NCI-H2081 (cell line): ENCODE measurements around the gene LIPC.

Experiments
- DNase-seq, 2 experiments: peaks; one replicate each; lab custom pipeline; 2025; lab: John Stamatoyannopoulos, UW

Gene LIPC

DNA sequence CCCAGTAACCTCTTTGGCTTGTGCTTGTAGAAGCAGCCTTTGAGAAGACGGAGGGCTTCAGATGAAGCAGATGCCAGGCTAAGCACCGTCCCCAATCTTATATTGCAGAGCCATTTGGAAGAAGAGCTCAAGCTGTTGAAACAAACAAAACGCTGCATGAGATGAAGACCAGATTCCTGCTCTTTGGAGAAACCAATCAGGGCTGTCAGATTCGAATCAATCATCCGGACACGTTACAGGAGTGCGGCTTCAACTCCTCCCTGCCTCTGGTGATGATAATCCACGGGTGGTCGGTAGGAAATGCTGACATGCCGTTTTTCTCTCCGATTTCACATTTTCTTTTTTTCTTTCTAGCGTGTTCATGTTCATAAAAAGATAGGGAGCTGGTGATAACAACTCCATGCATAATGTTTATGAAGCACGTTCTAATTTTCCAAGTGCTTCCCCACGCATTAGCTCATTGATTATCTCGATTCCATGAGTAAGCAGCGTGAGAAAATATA, 106.5 kb downstream of the LIPC start:
- no peak for DNase-seq

DNA sequence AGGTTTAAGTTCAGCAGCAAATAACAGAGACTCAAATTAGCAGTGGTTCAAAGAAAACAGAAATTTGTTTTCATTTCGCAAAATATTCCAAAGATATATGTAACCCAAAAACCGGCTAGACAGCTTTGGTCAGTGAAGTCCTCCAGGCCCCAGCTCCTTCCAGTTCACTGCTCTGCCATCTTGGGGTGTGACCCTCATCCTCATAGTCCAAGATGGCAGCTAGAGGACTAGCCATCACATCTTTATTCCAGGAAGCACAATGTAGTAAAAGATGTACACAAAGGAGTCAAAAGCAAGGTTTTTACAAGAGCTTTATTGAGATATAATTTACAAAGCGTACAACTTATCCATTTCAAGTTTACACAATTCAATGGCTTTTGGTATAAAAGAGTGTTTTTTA, 107.1 kb downstream of the LIPC start:
- no peak for DNase-seq

DNA sequence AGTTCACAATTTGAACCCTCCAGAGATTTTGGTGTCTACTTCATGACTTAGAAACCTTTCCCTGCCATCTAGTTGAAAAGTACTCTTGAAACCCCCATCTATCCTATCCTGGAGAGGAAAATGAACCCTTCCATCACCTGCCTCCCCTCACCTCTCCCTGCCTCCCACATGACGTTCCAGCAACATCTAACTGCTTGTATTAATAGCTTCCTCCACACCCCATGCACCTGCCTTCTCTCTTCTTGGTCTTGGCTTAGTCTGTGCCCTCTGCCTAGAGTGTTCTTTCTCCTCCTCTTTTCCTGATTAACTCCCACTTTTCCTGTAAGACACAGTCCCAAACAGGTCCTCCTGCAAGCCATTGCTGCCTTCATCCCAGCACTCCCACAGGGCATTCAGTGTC, 107.8 kb downstream of the LIPC start:
- DNase-seq = no peak

DNA sequence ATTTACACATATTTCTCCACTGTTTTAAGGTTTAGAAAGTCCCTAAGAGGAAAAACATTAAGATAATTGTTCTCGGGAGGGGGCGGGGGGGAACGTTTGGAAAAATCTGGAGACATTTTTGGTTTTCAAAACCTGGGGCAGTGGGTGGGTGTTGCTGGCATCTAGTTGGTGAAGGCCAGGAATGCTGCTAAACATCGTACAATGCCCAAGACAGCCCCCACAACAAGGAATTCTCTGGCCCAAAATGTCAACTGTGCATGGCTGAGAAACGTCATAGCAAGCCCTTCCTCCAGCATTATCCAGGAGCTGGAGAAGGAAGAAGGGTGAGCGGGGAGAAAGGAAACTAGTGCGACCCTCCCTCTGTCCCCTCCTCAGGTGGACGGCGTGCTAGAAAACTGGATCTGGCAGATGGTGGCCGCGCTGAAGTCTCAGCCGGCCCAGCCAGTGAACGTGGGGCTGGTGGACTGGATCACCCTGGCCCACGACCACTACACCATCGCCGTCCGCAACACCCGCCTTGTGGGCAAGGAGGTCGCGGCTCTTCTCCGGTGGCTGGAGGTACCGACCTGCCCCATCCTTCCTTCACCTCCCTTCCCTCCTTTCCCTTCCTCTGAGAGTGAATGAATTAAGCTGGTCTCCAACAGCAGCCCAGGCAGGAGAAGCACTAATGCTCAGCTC, 109.8 kb downstream of the LIPC start:
- no peak for DNase-seq

DNA sequence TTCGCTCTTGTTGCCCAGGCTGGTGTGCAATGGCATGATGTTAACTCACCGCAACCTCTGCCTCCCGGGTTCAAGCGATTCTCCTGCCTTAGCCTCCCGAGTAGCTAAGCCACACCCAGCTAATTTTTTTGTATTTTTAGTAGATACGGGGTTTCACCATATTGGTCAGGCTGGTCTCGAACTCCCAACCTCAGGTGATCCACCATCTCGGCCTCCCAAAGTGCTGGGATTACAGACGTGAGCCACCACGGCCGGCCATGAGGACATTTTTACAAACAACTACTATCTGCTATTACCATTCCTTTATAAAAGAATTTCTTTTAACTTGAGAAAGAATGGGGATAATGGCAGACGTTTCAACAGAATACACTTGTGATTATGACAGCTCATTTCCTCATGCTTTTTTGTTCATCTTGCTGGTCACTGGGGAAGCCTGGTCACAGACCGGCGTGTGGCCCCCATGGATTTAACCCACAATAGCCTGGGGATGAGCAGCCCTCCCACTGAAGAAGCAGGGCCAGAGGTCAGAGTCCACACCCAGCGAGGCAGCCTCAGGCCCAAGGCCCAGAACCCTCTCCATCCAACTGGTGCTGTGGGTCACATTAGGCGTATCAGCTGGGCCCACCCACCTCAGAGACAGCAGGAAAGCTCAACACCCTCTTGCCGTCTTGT, 112.0 kb downstream of the LIPC start:
- DNase-seq = no peak

DNA sequence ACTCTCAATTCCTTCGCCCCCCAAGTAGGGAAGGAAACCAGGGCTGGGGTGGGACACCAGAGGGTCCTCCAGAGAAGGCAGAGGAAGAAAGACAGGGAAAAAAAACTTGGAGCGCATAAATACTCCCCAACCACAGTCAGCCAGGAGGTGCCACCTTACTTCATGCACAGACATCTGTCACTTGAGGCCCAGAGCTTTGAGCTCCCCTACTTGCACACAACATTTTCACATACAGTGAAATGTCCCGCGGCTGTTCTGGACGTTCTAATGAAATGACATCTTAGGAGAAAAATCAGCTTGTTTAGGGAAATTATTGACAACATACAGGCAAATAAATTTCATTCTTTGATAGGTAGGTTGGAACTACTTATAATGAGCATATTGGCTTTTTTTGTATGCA, 113.0 kb downstream of the LIPC start:
- no peak for DNase-seq

DNA sequence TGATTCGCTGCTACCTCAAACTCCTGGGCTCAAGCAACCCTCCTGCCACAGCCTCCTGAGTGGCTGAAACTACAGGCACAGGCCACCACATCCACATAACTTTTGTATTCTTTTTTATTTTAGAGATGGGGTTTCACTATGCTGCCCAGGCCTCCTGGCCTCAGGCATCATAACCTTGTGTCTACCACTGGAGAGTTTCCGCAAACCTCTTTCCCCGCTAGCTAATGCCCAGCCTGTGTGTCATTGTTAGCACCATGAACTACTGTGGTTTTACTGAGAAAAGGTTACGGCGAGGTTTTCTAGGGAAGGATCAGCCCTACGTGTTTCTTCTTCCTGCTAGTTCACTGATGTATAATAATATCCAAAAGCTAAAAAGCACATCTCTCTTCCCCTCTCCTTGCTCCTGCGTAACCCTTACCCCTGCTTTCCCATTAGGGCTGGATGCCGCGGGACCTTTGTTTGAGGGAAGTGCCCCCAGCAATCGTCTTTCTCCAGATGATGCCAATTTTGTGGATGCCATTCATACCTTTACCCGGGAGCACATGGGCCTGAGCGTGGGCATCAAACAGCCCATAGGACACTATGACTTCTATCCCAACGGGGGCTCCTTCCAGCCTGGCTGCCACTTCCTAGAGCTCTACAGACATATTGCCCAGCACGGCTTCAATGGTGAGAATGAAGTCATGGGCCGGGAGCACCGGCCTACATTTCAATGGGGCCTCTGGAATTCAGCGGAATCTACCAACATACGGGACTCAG, 113.7 kb downstream of the LIPC start:
- no peak for DNase-seq

DNA sequence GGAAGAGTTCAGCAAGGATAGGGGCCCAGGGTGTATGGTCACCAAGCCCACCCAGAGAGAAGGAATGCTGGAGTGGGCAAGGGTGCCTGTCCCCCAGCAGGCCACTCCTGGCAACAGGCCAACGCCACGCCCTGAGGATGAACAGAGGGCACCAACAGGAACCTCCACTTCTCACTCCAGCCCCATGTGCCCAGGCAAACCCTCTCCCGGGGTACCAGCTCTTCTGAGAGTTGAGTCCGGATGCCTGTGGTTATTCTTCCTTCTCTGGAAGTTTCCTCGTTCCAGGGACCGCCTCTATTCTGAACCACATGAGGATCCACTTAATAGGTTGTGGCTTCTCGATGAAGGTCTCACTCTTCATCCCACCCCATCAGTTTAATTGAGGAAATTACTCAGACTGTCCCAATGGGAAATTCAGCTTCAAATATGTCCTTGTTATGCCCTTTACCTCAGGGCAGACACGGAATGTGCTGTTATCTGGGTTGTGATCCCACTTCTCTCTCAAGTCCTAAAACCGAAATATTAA, 114.3 kb downstream of the LIPC start:
- no peak for DNase-seq

DNA sequence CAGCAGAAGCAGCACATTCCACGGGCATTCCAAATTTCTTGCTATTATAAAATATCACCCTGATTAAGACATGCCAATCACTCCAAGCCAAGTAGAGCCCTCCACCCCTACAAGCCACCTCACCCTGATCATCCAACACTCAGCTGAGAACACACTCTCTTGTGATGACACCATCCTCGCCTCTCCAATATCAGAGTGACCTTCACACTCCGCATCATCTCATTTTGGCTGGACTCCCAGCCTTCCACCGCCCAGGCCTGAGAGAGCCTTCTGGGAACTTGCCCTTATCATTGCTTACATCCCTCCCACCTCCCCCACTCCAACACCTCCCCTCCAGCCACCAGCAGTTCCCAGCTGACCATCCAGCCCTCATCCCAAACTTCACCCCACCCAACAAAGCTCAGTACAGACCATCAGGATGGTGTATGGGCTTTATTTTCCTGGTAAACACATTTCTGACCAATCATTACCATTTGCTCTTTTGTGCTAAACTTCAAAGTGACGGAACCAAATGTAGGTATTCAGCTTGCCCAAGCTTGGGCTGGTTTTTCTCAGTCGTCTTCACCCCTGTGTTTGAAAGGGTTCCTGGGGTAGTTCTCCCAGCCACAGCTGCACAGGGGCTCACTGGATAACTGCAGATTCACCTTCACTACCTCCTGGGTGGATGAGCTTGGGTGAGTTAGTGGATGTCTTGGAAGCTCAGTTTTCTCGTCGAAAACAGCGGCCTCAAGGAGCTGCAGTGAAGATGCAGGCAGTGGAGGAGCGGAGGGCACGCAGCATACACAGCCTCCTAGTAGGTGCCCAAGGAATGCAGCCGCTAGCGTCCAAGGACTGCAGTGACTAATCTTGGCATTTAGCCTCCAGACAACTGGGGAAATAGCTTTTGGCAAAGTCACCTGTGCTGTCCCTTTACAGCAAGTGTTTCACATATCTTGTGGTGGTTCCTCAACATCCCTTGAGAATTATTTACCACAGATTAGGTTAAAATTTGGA, 115.1 kb downstream of the LIPC start:
- no peak for DNase-seq

DNA sequence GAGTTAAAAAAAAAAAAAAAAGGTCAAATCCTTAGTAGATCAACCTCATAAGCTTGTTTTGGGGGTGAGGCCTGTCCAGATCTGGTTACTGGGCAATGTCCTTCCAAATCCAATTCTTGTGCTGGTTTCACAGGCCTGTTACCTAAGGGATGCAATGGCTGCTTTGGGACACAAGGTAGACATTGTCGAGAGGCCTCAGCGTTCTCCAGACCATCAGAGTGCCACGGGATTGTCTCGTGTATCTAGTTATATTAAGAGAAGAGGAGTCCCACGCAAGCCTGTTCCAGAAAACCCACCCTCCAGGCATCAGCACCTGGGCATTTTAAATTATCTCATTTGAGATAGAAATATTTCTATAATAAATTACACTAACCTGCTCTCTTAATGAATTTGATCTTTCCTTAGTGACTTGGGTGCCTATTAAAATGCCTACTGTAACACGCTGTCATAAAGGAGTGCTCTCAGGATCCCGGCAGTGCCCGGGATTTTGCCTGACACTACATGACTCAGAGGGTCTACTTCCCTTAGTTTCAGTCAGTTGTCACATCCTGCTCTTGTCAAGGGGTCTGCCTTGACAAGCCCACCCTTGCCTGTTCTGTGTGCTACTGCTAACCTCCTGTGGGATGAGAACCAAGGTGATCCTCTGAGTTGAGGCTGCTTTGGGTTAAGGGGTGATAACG, 116.0 kb downstream of the LIPC start:
- no peak for DNase-seq

DNA sequence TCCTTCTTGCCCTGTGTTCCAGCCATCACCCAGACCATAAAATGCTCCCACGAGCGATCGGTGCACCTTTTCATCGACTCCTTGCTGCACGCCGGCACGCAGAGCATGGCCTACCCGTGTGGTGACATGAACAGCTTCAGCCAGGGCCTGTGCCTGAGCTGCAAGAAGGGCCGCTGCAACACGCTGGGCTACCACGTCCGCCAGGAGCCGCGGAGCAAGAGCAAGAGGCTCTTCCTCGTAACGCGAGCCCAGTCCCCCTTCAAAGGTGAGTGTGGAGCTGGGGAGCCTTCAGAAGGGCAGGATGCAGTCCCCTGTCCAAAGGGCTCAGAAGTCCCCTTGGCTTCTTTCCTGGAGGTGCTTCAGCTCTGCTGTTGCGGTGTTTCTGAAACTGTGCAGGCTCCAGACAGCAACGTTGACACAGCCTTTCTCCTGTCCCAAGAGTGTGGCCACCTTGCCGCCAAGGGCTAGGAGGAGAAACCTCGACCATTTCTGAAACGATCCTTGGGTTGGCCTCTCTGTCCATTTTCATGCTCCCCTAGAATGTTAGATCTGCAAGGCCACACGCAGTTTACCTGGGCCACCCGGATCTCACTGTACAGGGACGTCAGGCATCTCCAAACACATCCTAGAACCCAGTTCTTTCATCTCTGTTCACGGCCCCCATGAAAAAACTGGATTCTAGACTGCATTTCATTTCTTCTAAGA, 116.7 kb downstream of the LIPC start:
- DNase-seq = no peak

DNA sequence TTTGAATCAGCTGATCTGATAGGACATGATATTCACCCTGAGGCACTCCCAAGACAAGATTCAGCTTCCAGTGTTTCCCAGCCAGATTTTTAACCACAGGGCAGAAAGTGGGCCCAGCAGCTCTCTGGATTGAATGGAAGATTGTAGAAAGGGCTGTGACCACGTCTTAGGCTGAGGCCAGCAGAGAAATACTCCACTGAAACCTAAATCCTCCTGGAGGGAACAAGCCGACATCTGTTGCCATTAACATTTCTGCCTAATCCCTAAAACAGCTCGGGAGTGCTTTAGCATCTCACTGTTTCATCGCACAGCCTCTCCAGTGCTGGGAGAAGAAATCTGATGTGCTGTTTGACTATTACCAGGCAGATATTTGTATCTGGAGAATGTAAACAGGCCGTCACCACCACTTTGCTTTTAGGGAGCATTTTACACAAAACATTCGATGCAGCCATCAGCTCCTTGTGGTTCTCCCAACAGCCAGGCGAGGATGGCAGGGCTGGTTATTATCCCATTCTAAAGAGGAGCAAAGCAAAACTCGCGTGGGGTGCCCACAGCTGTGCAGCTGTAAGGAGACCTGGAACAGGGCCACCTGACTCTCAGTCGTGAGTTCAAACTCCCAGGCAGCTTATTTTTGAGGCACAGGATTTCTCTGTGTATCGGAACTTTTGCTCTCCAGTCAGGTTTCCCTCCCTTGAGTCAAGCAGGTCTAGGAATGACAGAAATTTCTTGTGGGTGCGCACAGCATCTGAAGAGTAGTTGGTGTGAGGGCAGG, 117.4 kb downstream of the LIPC start:
- DNase-seq = no peak

DNA sequence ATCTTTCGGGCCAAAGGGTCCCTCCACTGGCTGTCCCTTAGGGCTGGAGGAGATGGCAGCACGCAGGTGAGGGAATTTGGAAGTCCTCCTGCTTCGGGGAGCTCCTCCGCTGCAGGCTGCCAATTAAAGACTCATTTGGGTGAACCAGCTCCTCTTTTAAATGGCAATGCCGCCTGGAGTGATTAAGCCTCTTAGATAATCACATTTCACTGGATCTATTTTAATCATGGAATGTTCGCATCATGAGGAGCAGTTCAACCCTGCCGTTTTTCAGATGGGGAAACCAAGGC, 117.9 kb downstream of the LIPC start:
- DNase-seq = no peak

DNA sequence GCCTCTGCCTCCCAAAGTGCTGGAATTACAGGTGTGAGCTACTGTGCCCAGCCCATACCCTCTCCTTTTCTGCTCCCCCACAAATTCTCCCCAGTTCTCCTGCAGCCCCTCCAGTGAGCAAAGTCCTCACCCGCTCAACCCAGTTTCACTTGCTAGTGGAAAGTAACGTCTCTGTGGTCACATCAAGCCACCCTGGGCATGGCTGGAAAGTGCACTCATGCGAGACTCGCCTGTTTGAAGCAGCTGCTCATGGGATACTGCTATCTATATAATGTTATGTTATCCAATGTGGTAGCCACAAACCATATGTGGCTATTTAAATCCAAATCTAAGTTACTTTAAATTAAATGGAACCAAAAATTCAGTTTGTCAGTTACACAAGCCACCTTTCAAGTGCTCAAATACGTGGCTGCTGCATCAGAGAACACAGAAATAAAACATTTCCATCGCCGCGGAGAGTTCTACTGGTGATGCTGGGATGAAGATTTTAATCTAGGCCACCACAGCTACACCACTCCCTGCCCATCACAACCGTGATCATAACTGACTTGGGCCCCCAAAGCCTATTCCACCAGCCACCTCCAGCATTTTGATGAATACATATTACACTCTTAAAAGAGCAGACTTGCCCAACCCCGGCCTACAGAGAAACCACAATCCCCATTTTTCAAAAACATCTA, 119.4 kb downstream of the LIPC start:
- DNase-seq = no peak

DNA sequence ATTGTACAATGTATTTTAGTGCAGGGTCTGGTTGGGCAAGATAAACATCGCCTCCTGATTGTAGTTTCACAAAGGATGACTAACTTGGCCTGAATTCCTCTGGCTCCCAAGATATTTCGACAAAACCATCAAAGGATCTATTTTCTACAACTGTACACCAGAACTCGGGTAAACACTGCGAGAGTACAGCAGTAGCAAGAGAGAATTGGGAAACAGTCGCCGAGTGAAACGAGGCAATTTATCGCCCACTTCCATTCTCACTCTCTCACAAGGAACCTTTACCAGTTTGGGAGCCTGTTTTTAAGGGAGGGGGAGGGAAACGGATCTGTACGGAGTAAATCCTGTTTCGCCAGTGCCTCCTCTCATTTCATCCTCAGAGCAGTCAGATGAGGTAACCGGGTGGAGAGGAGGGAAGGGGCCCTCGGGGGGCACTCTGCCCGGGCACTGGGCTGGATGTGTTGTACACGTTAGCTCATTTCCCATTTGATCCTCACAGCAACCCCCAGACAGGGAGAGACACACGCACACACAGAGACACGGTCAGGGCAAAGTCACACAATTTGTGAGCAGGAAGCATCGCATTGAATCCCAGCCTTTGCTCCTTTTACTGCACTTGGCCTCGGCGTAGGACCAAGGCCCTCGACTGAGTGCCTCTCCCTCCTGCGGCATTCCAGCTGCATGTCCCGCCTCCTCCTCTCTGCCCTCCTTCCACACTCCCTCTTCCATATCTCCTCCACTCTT, 120.1 kb downstream of the LIPC start:
- DNase-seq = no peak

DNA sequence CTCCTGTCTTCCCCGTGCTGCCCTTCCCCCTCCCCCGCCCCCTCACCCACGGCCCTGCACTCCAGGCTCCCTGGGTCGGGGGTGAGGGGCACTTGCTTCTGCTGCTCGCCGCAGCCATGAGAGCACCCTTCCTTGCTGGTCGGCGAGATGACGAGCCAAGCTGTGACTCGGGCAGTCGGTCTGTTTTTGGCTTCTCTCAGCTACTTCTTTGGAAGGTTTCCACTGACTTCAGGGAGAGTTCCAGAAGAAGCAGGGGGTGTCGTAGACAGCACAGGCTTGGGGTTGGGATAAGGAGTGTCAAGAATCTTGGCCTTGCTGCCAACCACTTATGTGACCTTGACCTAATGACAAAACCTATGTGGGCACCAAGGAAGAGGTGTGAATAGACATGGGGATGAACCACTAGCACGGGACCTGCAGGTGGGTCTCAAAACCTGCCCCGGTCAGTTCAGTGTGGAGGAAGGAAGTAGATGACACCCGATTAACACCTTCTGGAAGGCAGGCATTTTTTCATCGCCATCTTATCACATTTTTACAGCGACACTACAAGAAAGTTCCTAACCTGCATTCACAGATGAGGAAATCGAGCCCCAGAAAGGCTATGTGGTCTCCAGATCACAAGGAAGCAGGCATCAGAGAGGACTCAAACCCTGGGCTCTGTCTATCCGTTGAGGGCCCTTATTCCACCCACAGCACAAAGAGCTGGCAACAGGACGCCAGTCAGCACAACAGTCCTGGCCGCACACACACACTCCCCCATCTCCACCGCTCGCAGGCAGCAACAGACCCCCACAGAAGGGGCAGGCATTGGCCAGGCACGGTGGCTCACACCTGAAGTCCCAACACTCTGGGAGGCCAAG, 120.9 kb downstream of the LIPC start:
- DNase-seq = no peak

DNA sequence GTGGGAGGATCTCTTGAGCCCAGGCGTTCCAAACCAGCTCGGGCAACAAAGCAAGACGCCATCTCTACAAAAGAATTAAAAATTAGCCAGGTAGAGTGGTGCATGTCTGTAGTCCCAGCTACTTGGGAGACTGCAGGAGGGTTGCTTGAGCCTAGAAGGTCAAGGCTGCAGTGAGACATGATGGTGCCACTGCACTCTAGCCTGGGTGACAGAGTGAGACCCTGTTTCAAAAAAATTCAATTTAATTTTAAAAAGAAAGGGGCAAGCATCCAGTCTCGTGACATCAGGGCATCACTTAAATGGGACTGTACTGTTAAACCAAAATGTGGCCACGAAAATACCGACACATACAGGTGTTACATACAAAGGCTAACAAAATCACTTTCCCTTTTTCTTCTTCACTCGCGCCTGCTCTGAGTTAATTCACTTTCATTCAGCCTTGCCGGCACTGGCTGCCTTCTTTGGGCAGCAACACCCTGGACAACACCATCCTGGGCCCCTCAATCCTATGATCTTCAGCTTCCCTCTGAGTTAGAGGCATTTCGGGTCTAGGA, 121.7 kb downstream of the LIPC start:
- DNase-seq = no peak
